ENCODE measurements around the gene OR10C1. TPM values are rescaled to one million over a fixed set of nuclear protein-coding genes. Genes with fewer than 3 reads are reported as not detected.

OR10C1 gene
- total RNA-seq, 1 experiment from 2014 or later, result not detected

- no TSS peak for BruUV-seq (replicated peaks)
- no peak for DNase-seq (ENCODE audit: low read depth, low spot score)
- no peak for ATAC-seq
- H3K9me3 ChIP-seq (ENCODE audit: control insufficient read depth, insufficient read depth, low read depth, low read length), result no peaks in the 10 kb centered on the region
- in situ Hi-C loops (cut with HindIII; ENCODE audit: low pct_unique_long_range_greater_than_20kb, low sequenced_read_pairs), result no loop called here
- no peak overlapping the region for H3K27ac ChIP-seq (ENCODE audit: low read length)
- intact Hi-C loops (cut with micrococcal nuclease; ENCODE audit: unreplicated experiment), result no loop called here
- H3K27me3 ChIP-seq (ENCODE audit: control insufficient read depth, insufficient read depth, low read length), result peaks cover 7% of the 10 kb centered on the region
- CTCF ChIA-PET, result no interaction called here
- H3K4me1 ChIP-seq (ENCODE audit: control insufficient read depth, insufficient read depth, low read length), result no peaks in the 10 kb centered on the region
- H3K36me3 ChIP-seq (ENCODE audit: control insufficient read depth, insufficient read depth, low read length), result no peaks in the 10 kb centered on the region
- POLR2A ChIA-PET, result no interaction called here
- H3K4me3 ChIP-seq (ENCODE audit: low read depth in 2 of 2, low read length in 2 of 2), result no peak overlapping the region
- no peak for TF ChIP-seq SIN3A (IDR thresholded peaks at IDR 0.05; ENCODE audit: borderline replicate concordance, insufficient read depth, low read depth, low read length)
- TF ChIP-seq CTCF (IDR thresholded peaks at IDR 0.05), result no peak
- TF ChIP-seq REST (IDR thresholded peaks at IDR 0.05; ENCODE audit: insufficient read depth in 1 of 2, low read depth in 2 of 2, low read length in 1 of 2), result no peak
Observed at GRCh38 chr6:29461021-29461814, 22.1 kb downstream of the OR10C1 start.

GRCh38 chr6:29462022-29462421 lies 22.9 kb downstream of the OR10C1 start:
- ChIA-PET POLR2A (no interaction called here), CTCF (no interaction called here)
- Histone ChIP-seq H3K4me1 (ENCODE audit: control insufficient read depth, insufficient read depth, low read length) (no peaks in the 10 kb centered on the region), H3K4me3 (ENCODE audit: low read depth in 2 of 2, low read length in 2 of 2) (no peak overlapping the region), H3K9me3 (ENCODE audit: control insufficient read depth, insufficient read depth, low read depth, low read length) (no peaks in the 10 kb centered on the region), H3K27ac (ENCODE audit: low read length) (no peak overlapping the region), H3K36me3 (ENCODE audit: control insufficient read depth, insufficient read depth, low read length) (no peaks in the 10 kb centered on the region), H3K27me3 (ENCODE audit: control insufficient read depth, insufficient read depth, low read length) (peaks cover 11% of the 10 kb centered on the region)
- no peak for DNase-seq (ENCODE audit: low read depth, low spot score)
- in situ Hi-C loops (cut with HindIII; ENCODE audit: low pct_unique_long_range_greater_than_20kb, low sequenced_read_pairs) (no loop called here), intact Hi-C loops (cut with micrococcal nuclease; ENCODE audit: unreplicated experiment) (no loop called here)
- no TSS peak for BruUV-seq (replicated peaks)
- TF ChIP-seq CTCF (IDR thresholded peaks at IDR 0.05) (no peak), REST (IDR thresholded peaks at IDR 0.05; ENCODE audit: insufficient read depth in 1 of 2, low read depth in 2 of 2, low read length in 1 of 2) (no peak), TCF7L2 (IDR thresholded peaks at IDR 0.05; ENCODE audit: low read depth, low read length) (no peak), POLR2AphosphoS5 (IDR thresholded peaks at IDR 0.05; ENCODE audit: low read depth, low read length) (no peak), SIN3A (IDR thresholded peaks at IDR 0.05; ENCODE audit: borderline replicate concordance, insufficient read depth, low read depth, low read length) (no peak)
- no peak for ATAC-seq
